Measurements from ENCODE around the gene RBX1.

Gene RBX1

DNA sequence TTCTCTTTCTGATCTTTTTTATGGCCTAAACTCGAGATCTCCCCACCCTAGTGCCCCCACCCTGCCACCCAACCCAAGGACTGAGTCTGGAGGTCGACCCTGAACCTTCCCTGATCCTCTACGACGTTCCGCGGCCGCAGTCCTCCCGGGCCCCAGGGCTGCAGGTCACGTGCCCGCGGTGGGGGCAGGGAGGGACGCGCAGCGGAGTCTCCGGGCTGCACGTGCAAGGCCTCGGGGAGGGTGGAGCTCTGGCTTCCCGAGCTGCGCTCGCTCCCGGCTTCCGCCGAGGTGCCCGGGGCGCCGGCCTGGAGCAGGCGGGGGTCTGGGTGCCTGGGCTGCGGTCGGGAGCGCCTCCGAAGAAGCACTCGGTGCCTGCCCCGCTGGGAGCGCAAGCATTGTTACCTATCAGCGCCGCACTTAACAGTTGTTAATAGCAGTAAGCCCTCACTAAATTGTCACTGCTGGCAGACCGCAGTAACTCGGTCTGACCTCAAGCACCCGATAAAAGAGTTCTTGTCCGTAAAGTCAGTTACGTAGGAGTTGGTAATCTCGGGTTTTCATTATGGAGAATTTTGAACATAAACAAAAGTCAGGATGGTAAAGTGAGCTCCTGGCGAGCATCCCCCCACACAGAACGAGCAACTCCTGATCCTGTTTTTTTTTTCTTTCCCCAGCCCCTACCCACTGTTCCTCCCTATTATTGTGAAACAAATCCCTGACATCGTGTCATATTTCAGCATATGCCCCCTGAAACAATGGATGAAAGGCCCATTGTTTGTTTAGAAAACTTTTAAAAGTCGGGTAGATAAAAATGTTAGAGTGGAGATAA, 71.5 kb downstream of the RBX1 start (continued):
- peak; percentile 74 for TF ChIP-seq ZBTB10 (tag by site-specific recombination; IDR thresholded peaks at IDR 0.05)
- TF ChIP-seq, protein P1, sequence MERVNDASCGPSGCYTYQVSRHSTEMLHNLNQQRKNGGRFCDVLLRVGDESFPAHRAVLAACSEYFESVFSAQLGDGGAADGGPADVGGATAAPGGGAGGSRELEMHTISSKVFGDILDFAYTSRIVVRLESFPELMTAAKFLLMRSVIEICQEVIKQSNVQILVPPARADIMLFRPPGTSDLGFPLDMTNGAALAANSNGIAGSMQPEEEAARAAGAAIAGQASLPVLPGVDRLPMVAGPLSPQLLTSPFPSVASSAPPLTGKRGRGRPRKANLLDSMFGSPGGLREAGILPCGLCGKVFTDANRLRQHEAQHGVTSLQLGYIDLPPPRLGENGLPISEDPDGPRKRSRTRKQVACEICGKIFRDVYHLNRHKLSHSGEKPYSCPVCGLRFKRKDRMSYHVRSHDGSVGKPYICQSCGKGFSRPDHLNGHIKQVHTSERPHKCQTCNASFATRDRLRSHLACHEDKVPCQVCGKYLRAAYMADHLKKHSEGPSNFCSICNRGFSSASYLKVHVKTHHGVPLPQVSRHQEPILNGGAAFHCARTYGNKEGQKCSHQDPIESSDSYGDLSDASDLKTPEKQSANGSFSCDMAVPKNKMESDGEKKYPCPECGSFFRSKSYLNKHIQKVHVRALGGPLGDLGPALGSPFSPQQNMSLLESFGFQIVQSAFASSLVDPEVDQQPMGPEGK (tag by site-specific recombination; IDR thresholded peaks at IDR 0.05) = peak; percentile 97
- TF ChIP-seq, protein P2, sequence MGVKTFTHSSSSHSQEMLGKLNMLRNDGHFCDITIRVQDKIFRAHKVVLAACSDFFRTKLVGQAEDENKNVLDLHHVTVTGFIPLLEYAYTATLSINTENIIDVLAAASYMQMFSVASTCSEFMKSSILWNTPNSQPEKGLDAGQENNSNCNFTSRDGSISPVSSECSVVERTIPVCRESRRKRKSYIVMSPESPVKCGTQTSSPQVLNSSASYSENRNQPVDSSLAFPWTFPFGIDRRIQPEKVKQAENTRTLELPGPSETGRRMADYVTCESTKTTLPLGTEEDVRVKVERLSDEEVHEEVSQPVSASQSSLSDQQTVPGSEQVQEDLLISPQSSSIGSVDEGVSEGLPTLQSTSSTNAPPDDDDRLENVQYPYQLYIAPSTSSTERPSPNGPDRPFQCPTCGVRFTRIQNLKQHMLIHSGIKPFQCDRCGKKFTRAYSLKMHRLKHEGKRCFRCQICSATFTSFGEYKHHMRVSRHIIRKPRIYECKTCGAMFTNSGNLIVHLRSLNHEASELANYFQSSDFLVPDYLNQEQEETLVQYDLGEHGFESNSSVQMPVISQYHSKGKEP (tag by site-specific recombination; IDR thresholded peaks at IDR 0.05) = peak; percentile 61
- peak; percentile 88 for TF ChIP-seq KLF16 (tag by site-specific recombination; IDR thresholded peaks at IDR 0.05)
- no peak for TF ChIP-seq ZNF701 (tag by site-specific recombination; IDR thresholded peaks at IDR 0.05)
- TF ChIP-seq SP7 (tag by site-specific recombination; IDR thresholded peaks at IDR 0.05) = peak; percentile 87
- no peak for TF ChIP-seq BCL6B (tag by site-specific recombination; IDR thresholded peaks at IDR 0.05)
- TF ChIP-seq, protein P3, sequence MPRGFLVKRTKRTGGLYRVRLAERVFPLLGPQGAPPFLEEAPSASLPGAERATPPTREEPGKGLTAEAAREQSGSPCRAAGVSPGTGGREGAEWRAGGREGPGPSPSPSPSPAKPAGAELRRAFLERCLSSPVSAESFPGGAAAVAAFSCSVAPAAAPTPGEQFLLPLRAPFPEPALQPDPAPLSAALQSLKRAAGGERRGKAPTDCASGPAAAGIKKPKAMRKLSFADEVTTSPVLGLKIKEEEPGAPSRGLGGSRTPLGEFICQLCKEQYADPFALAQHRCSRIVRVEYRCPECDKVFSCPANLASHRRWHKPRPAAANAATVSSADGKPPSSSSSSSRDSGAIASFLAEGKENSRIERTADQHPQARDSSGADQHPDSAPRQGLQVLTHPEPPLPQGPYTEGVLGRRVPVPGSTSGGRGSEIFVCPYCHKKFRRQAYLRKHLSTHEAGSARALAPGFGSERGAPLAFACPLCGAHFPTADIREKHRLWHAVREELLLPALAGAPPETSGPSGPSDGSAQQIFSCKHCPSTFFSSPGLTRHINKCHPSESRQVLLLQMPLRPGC (tag by site-specific recombination; IDR thresholded peaks at IDR 0.05) = peak; percentile 84
- no peak for TF ChIP-seq ZNF19 (tag by site-specific recombination; IDR thresholded peaks at IDR 0.05; ENCODE audit: low read depth)
- 0 out of 2 replicates have a peak, but pooled peaks have one; percentile 50 for TF ChIP-seq ZBTB1 (tag by site-specific recombination; IDR thresholded peaks at IDR 0.05)
- no peak for TF ChIP-seq ZNF138 (tag by site-specific recombination; IDR thresholded peaks at IDR 0.05; ENCODE audit: borderline replicate concordance)
- no peak for TF ChIP-seq ZNF830 (tag by site-specific recombination; IDR thresholded peaks at IDR 0.05; ENCODE audit: low read depth)
- TF ChIP-seq ZIC2 (tag by site-specific recombination; IDR thresholded peaks at IDR 0.05) = peak; percentile 95
- no peak for TF ChIP-seq ZNF266 (tag by site-specific recombination; IDR thresholded peaks at IDR 0.05; ENCODE audit: low read depth)
- no peak for TF ChIP-seq ZNF23 (tag by site-specific recombination; IDR thresholded peaks at IDR 0.05; ENCODE audit: borderline replicate concordance)
- TF ChIP-seq ZSCAN23 (tag by site-specific recombination; IDR thresholded peaks at IDR 0.05) = no peak
- TF ChIP-seq ZNF10 (tag by site-specific recombination; IDR thresholded peaks at IDR 0.05) = no peak
- TF ChIP-seq SP3 (tag by site-specific recombination; IDR thresholded peaks at IDR 0.05) = no peak
- TF ChIP-seq MZF1 (tag by site-specific recombination; IDR thresholded peaks at IDR 0.05; ENCODE audit: borderline replicate concordance) = no peak
- TF ChIP-seq ZNF518A (tag by site-specific recombination; conservative IDR thresholded peaks at IDR 0.05; ENCODE audit: low read depth) = no peak; the same call in 1 of the 2 replicates
- TF ChIP-seq ZNF302 (tag by site-specific recombination; IDR thresholded peaks at IDR 0.05; ENCODE audit: low read depth) = no peak
- no peak for TF ChIP-seq OVOL3 (tag by site-specific recombination; IDR thresholded peaks at IDR 0.05)
- TF ChIP-seq ZNF221 (tag by site-specific recombination; IDR thresholded peaks at IDR 0.05; ENCODE audit: borderline replicate concordance) = no peak
- no peak for TF ChIP-seq ZNF112 (tag by site-specific recombination; IDR thresholded peaks at IDR 0.05)
- TF ChIP-seq ZNF660 (tag by site-specific recombination; IDR thresholded peaks at IDR 0.05) = peak; percentile 34

Data from HEK293 (cell line).